ENCODE data around the gene HIF1A. TPM values are rescaled to one million over a fixed set of nuclear protein-coding genes. Genes with fewer than 3 reads are reported as not detected.

The HIF1A gene
- total and polyA plus RNA-seq, 12 donors = 15.4 to 97.3 (median 59.4) TPM

- ATAC-seq = peak in 1 of 8 donors; percentile 33
- H3K4me1 ChIP-seq = peaks cover 0 to 70% (median 43%) of the 10 kb centered on the region in 9 donors
- no peaks in the 10 kb centered on the region for H3K9me3 ChIP-seq
- TF ChIP-seq CTCF (IDR thresholded peaks at IDR 0.05) = no peak
- no peak overlapping the region for H3K4me3 ChIP-seq
- intact Hi-C loops (cut with DNase I) = loop anchor here in 1 of 10 donors (10.0 kb wide), 1 partner anchor 155 kb away; no protein-coding TSS in a partner anchor
- no peak for DNase-seq
- peaks cover 0 to 62% (median 5%) of the 10 kb centered on the region in 9 donors for H3K36me3 ChIP-seq
- no peaks in the 10 kb centered on the region for H3K27me3 ChIP-seq
- peak overlapping the region in 4 of 10 donors; percentile 26 to 72 (median 39) for H3K27ac ChIP-seq
- 56 to 60% methylated on average over 9 of the region's 9 CpGs for WGBS, 2 donors
These were observed 25.0 kb downstream of the HIF1A start for GRCh38 chr14:61720294-61720661.

GRCh38 chr14:61720741-61721140 is 25.4 kb downstream of the HIF1A start:
- no peaks in the 10 kb centered on the region for H3K9me3 ChIP-seq
- TF ChIP-seq CTCF (IDR thresholded peaks at IDR 0.05) = no peak
- ATAC-seq = no peak
- no peak for DNase-seq
- H3K4me3 ChIP-seq = no peak overlapping the region
- peaks cover 0 to 62% (median 5%) of the 10 kb centered on the region in 9 donors for H3K36me3 ChIP-seq
- H3K27ac ChIP-seq = peak overlapping the region in 3 of 10 donors; percentile 37 to 72 (median 41)
- intact Hi-C loops (cut with DNase I) = loop anchor here in 1 of 10 donors (10.0 kb wide), 1 partner anchor 156 kb away; no protein-coding TSS in a partner anchor
- 77 to 78% methylated on average over 6 of the region's 6 CpGs for WGBS, 2 donors
- H3K27me3 ChIP-seq = no peaks in the 10 kb centered on the region
- peaks cover 0 to 65% (median 42%) of the 10 kb centered on the region in 9 donors for H3K4me1 ChIP-seq

- peak overlapping the region in 1 of 10 donors; percentile 9 for H3K27ac ChIP-seq
These were observed 28.8 kb downstream of the HIF1A start for GRCh38 chr14:61724133-61724532.

More at GRCh38 chr14:61724133-61724532, 28.8 kb downstream of the HIF1A start:
- intact Hi-C loops (cut with DNase I) = loop anchor here in 1 of 10 donors (10.0 kb wide), 1 partner anchor 159 kb away; no protein-coding TSS in a partner anchor
- Histone ChIP-seq H3K4me1 (peaks cover 0 to 44% (median 18%) of the 10 kb centered on the region in 9 donors), H3K36me3 (peaks cover 0 to 96% (median 15%) of the 10 kb centered on the region in 9 donors), H3K4me3 (no peak overlapping the region), H3K9me3 (no peaks in the 10 kb centered on the region), H3K27me3 (no peaks in the 10 kb centered on the region)
- no peak for DNase-seq
- 63 to 65% methylated on average over 2 of the region's 2 CpGs for WGBS, 2 donors
- no peak for TF ChIP-seq CTCF (IDR thresholded peaks at IDR 0.05)
- peak in 1 of 8 donors; percentile 24 for ATAC-seq

All from heart right ventricle (tissue), 16 donors.